GM12878 (cell line): Measurements from ENCODE around the gene SLC35B4. TPM values are rescaled to one million over a fixed set of nuclear protein-coding genes. Genes with fewer than 3 reads are reported as not detected.
A peak's percentile ranks its signal among the peaks of the same experiment; 100 is the strongest.

Experiments used
- BHLHE40 ChIP-seq, 2 experiments: fragments of 450-650 bp in 1 of 2; IDR thresholded peaks; 2 replicates each; pipeline ENCODE4 v1.6.1; 2011 to 2017; ENCODE audit warnings: low read depth in 2 of 2, borderline replicate concordance in 1 of 2, improper control_type of control experiment in 1 of 2, low read length in 1 of 2, mild to moderate bottlenecking in 1 of 2
- CBX3 ChIP-seq: fragments of 200-600 bp; sonication (generic); IDR thresholded peaks from 2 replicates; pipeline ENCODE4 v1.6.1; 2016; ENCODE audit warnings: low read depth, borderline replicate concordance
- CBX5 ChIP-seq: sonication (generic); IDR thresholded peaks from 2 replicates; pipeline ENCODE4 v1.6.1; 2016; ENCODE audit warnings: low read depth, moderate library complexity, mild to moderate bottlenecking, inconsistent platforms
- CEBPB ChIP-seq, 2 experiments: fragments of 150-350 bp in 1 of 2; IDR thresholded peaks; 2 replicates each; pipeline ENCODE4 v1.6.1; 2012 to 2014; ENCODE audit warnings: low read depth in 2 of 2, low read length in 2 of 2, borderline replicate concordance in 1 of 2, inconsistent platforms in 1 of 2
- CUX1 ChIP-seq: IDR thresholded peaks from 2 replicates; pipeline ENCODE4 v1.6.1; 2012; ENCODE audit warnings: improper control_type of control experiment, low read depth, low read length; ENCODE audit not compliant: insufficient replicate concordance
- E4F1 ChIP-seq: fragments of 450-650 bp; IDR thresholded peaks from 2 replicates; pipeline ENCODE4 v1.6.1; 2018; ENCODE audit warnings: borderline replicate concordance, mild to moderate bottlenecking; ENCODE audit not compliant: partially characterized antibody
- ESRRA ChIP-seq: IDR thresholded peaks from 2 replicates; pipeline ENCODE4 v1.6.1; 2012; ENCODE audit warnings: mild to moderate bottlenecking, low read length, improper control_type of control experiment
- KLF5 ChIP-seq: fragments of 450-650 bp; IDR thresholded peaks from 2 replicates; pipeline ENCODE4 v1.6.1; 2014; ENCODE audit warnings: mild to moderate bottlenecking; ENCODE audit not compliant: partially characterized antibody
- NKRF ChIP-seq: fragments of 450-650 bp; conservative IDR thresholded peaks from 2 replicates; pipeline ENCODE4 v1.6.1; 2017; ENCODE audit warnings: mild to moderate bottlenecking, moderate library complexity
- PAX8 ChIP-seq: fragments of 450-650 bp; IDR thresholded peaks from 2 replicates; pipeline ENCODE4 v1.6.1; 2017; ENCODE audit warnings: mild to moderate bottlenecking, moderate library complexity
- POLR2AphosphoS5 ChIP-seq: IDR thresholded peaks from 2 replicates; pipeline ENCODE4 v1.6.1; 2011; ENCODE audit warnings: mild to moderate bottlenecking, low read length, inconsistent platforms
- RBBP5 ChIP-seq: fragments of 200-600 bp; sonication (generic); conservative IDR thresholded peaks from 2 replicates; pipeline ENCODE4 v1.6.1; 2016
- RELA ChIP-seq: fragments of 450-650 bp; IDR thresholded peaks from 2 replicates; pipeline ENCODE4 v1.8.0; 2014; ENCODE audit warnings: borderline replicate concordance; ENCODE audit not compliant: partially characterized antibody
- RFX5 ChIP-seq: IDR thresholded peaks from 2 replicates; pipeline ENCODE4 v1.6.1; 2011; ENCODE audit warnings: low read depth, low read length, improper control_type of control experiment
- RUNX3 ChIP-seq: IDR thresholded peaks from 2 replicates; pipeline ENCODE4 v1.6.1; 2012; ENCODE audit warnings: low read length, inconsistent platforms
- SIN3A ChIP-seq: IDR thresholded peaks from 2 replicates; pipeline ENCODE4 v1.6.1; 2012; ENCODE audit warnings: low read depth, low read length, improper control_type of control experiment
- SMAD5 ChIP-seq: IDR thresholded peaks from 2 replicates; pipeline ENCODE4 v1.6.1; 2016; ENCODE audit warnings: antibody characterized with exemption, low read depth
- SRF ChIP-seq, 2 experiments: IDR thresholded peaks; 2 replicates each; pipeline ENCODE4 v1.6.1; 2011; ENCODE audit warnings: low read depth in 2 of 2, low read length in 2 of 2, mild to moderate bottlenecking in 1 of 2, moderate library complexity in 1 of 2
- TAF1 ChIP-seq: IDR thresholded peaks from 2 replicates; pipeline ENCODE4 v1.6.1; 2011; ENCODE audit warnings: mild to moderate bottlenecking, low read depth, low read length, borderline replicate concordance
- ZBED1 ChIP-seq: IDR thresholded peaks from 2 replicates; pipeline ENCODE4 v1.6.1; 2016; ENCODE audit warnings: borderline replicate concordance
- ZNF24 ChIP-seq: fragments of 450-650 bp; IDR thresholded peaks from 2 replicates; pipeline ENCODE4 v1.6.1; 2017; ENCODE audit warnings: antibody characterized with exemption, mild to moderate bottlenecking
- polyA plus RNA-seq, 11 experiments: library from polyadenylated mRNA; depleted of rRNA in 4 of 11; unstranded in 6 of 11; stranded (reverse) in 5 of 11; fragments of >200 nt; fragmentation: Nextera tagmentation in 4 of 11; fragmentation: Illumina TruSeq in 1 of 11; extraction: Ambion mirVana in 4 of 11; extraction: Trizol in 1 of 11; gene quantifications; 1 replicate in 1 of 11; 2 replicates in 10 of 11; pipeline versions ENCODE4 v1.2.1 to v1.2.3, GENCODE V29; 2011 to 2016; ENCODE audit warnings: inconsistent platforms in 2 of 11, missing spikeins in 2 of 11, low read depth in 1 of 11
- total RNA-seq, 4 experiments: library from RNA; depleted of rRNA in 3 of 4; stranded (reverse); fragments of >200 nt in 3 of 4; fragmentation: Illumina TruSeq in 1 of 4; extraction: Trizol in 1 of 4; gene quantifications; 2 replicates each; pipeline versions ENCODE4 v1.2.1 to v1.2.3, GENCODE V29; 2013 to 2021

Gene SLC35B4
- total and polyA plus RNA-seq, 10 of the 15 experiments (the other 5 are each of a cell fraction or from before 2014, with no cell fraction given), result 3.6 to 23.9 (median 14.0) TPM

- no peak for TF ChIP-seq E4F1
- no peak for TF ChIP-seq CEBPB (IDR thresholded peaks at IDR 0.05; ENCODE audit: borderline replicate concordance in 1 of 2, low read depth in 2 of 2, low read length in 2 of 2)
- peak; percentile 46; the same call in 1 of the 2 replicates for TF ChIP-seq ZBED1
- no peak for TF ChIP-seq ESRRA
- TF ChIP-seq POLR2AphosphoS5, result no peak
- TF ChIP-seq PAX8, result 0 out of 2 replicates have a peak, but pooled peaks have one; percentile 76
- TF ChIP-seq RFX5, result no peak
- TF ChIP-seq SMAD5, result no peak
- no peak for TF ChIP-seq RBBP5
- 0 out of 4 replicates have a peak, but pooled peaks of 1 of the 2 experiments have one; percentile 37 for TF ChIP-seq SRF (IDR thresholded peaks at IDR 0.05; ENCODE audit: low read depth in 2 of 2, low read length in 2 of 2)
- TF ChIP-seq RUNX3, result peak; percentile 87
- TF ChIP-seq BHLHE40 (IDR thresholded peaks at IDR 0.05; ENCODE audit: borderline replicate concordance in 1 of 2, low read depth in 2 of 2, low read length in 1 of 2), result peak; percentile 61 to 68; a peak in 3 of 4 replicates
- TF ChIP-seq ZNF24, result peak; percentile 72
- TF ChIP-seq CBX5, result no peak
- TF ChIP-seq KLF5, result peak; percentile 53
- 0 out of 2 replicates have a peak, but pooled peaks have one; percentile 37 for TF ChIP-seq SIN3A
- TF ChIP-seq NKRF, result no peak
- TF ChIP-seq CUX1, result no peak
- peak; percentile 39 for TF ChIP-seq RELA
- no peak for TF ChIP-seq CBX3
- TF ChIP-seq TAF1, result peak; percentile 54; the same call in 1 of the 2 replicates
These were observed 23.6 kb downstream of the SLC35B4 start (continued) for GRCh38 chr7:134293002-134293740.
